HG02973 (cell line): ENCODE measurements around the gene KCTD4.

Source experiments
- ATAC-seq: cut with Tn5 transposase; IDR thresholded peaks from one replicate; pipeline ENCODE4 v1.9.1; 2021; ENCODE audit warnings: moderate library complexity; ENCODE audit not compliant: unreplicated experiment

The KCTD4 gene

DNA sequence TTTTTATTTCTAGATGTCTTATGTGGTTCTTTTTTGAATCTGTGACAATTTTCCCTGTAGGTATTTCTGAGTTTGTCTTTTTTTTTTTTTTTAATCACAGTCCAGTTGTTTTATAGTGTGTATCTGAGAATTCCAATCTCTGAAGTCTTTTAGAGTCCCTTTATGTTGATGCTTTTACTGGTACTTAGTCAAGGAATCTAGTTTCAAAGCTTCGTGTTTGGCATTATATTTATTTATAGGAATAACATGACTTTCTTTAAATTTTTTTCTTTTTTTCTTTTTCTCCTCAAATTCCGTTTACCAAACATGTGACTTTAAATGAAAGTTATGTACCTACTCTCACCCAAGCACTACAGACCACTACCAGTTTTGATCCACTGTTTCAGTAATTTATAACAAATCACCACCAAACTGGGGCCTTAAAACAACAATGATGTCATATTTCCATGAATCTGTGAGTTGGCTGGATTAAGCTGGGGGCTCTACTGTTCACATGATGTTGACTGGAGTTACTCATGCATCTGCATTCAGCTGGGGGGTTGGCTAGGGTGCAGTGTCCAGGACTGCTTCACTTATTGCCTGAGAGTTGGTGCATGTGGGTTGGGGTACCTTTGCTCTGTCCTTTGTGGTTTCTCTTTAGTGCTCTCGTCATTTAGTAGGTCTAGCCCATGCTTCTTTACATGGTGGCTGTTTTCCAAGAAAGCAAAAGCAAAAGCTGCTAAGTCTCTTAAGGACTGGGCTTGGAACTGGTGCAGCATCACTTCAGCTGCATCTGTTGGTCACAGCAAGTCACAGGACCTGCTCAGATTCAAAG is 22.3 kb downstream of the KCTD4 start:
- no peak for ATAC-seq

DNA sequence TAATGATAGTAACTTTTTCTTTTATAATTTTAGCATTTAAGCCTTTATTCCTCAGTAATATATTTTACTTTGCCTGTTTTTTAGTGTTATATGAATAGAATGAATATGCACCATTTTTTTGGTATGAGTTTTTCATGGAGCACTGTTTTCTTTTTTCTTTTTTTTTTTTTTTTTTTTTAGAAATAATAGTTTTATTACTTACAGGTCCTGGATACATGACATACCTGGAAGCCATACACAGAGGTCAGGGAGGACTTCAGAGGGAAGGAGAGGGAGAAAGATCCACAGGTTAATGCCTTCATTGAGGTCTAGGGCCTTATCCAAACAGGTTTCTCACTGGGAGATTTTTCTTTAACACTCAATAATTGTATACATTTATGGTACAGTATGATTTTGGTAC is 26.4 kb downstream of the KCTD4 start:
- no peak for ATAC-seq

DNA sequence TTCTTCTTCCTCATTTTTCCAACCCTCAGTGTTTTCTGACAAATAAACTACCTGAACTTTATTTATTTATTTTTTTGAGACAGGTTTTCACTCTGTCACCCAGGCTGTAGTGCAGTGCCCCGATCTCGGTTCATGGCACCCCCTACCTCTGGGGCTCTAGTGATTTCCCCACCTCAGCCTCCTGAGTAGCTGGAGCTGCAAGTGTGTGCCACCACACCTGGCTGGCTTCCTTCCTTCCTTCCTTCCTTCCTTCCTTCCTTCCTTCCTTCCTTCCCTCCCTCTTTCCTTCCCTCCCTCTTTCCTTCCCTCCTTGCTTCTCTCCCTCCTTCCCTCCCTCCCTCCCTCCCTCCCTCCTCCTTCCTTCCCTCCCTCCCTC is 32.3 kb downstream of the KCTD4 start:
- no peak for ATAC-seq

DNA sequence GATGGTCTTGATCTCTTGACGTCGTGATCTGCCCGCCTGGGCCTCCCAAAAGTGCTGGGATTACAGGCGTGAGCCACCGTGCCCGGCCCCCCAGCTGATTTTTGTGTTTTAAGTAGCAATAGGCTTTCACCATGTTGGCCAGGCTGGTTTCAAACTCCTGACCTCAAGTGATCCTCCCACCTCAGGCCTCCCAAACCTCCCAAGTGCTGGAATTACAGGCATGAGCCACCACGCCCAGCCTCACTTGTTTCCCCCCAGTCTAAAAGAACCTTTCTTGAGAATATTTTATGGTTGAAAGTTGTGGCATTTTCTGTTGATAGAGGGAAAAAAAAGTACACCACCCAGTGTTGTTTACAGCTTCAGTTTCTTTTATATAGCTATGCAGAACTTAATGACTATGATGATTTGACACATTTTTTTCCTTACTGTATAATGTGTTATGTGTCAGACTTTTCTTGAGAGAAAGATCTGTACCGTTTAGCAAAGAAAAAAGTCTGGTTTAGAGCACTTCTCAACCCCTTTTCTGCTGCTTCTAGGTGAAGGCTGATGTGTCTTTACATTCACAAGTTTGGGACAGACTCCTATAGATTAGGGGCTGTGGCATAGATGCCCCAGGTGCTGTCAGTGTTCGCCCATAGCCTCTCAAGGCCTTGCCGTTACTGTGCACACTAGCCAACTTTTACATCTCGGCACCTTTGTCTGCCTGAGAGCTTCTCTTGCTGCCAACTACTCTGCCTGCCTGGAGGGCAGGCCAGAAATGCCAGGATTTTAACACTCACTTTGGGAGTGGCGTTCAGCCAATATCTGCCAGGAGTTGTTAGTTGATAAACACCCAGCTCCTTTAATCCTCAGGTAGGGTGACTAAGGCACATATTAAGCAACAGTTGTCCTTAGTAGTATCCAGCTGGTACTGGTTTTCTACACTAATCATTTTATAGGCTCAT is 33.0 kb downstream of the KCTD4 start:
- no peak for ATAC-seq

DNA sequence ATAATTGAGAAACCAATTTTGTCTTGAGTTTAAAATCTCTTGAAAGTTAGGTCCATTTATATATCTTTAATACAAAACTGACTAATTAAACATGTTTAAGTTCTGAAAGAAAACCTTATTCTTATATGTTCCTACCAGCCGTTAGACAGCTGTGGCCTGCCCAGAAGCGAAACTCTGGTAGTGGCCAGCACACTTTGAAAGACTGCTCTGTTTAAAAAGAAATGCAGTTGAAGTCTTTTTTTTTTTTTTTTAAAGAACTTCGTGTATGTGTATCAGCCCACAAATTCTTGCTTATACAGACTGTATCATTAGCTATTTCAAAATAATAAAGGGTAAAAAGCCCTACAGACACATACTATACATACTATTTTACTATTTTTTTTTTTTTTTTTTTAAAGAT is 34.0 kb downstream of the KCTD4 start:
- ATAC-seq, result no peak

DNA sequence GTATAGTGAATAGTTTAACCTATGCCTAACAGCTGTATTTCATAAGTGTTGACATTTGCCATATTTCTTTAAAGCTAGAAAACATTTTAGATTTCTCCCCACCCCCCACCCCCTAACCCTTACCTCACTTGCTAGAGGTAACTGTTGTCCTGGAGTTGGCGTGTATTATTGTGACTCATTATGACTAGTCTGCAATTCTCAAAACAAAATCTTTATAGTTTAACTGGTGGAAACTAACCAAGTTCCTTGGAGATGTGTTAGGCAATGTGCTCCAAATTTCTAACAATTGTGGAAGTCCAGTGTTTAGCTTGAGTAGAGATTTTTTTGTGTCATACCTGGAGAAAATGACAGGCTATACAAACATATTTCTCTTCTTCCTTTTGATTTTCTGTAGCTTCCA is 38.0 kb downstream of the KCTD4 start:
- no peak for ATAC-seq

DNA sequence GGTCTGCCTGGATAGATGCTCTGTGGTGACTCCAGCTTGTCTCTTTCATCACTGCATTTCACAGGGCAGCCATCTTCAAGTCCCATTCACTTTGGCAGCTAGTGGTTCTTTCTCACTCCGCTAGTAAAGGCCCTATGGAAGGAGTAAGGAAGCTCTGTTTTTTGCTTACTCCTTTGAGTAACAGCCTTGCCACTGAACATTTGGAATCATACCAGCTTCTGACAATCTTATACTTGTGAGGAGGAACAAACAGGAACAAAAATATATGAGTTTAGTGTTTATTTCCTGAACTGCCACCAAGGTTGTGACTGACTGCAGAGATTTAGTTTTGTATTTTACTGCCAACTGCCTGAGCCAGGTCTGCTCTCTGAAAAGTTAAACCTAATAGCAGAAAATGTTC is 38.7 kb downstream of the KCTD4 start:
- no peak for ATAC-seq

DNA sequence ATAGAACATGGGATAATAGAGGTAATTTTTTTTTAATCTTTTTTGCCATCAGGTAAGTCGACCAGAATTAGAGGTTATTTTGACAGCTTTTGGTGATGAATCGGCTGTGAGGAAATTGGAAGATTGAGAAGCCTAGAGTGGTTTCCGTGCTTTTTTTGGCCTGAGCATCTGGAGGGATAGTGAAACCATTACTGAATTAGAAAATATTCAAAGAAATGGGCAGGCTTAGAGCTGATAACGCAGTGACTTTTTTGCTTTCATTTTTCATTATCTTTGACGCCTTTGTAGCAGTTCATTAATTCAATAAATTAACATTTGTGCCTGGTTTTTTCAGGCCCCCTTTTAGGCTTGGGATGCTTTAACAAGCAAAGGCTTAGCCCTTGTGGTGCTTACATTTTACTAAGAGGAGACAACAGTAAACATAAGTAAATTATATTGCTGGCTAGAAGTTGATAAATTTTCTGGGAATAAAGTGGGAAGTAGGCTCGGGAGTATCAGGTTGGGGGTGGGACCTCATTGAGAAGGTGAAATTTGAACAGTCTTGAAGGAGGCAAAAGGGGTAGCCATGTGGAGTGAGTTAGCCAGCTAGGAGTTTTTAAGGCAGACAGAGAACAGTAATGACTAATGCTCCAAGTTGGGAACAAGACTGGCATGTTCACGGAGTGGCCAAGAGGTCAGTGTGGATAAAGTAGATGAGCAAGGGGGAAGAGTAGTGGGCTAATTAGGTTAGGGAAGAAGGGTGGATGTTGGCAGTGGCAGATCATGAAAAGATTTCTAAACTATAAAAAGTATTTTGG is 44.1 kb downstream of the KCTD4 start:
- no peak for ATAC-seq

DNA sequence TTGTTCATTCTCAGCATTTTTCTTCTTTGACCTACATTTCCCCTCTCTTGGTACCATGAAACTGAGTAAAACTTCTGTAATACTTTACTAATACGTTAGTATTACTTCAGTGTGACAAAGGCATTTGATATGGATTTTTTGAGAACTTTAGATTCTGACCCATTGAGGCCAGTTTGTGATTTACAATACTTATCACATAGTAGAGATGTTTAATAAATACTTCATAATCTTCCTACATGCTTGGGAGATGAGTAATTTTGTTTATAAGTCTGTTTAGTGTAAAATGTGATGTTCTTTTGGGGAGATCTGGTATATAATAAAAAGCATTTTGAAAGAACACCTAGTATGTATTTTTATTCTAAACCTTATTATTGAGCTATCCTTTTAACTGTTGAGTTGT is 50.9 kb downstream of the KCTD4 start:
- no peak for ATAC-seq

DNA sequence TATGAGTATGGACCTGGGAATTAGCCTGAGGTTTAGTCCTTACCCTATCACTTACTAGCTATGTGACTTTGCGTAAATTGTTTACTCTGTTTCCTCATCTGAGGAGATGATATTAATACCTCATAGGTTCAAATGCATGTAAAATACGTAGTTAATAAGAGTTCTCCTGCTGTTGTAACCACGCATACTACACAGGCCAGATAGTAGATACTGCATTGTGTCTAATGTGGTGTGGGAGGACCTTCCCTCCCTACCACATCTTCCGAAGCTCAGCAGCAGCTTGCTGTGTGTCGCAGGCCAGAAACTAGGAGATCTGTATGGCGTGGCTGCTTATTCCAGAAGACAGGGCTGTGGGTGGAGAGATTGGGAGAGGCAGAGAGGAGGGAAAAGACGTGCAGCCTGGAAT is 57.5 kb downstream of the KCTD4 start:
- no peak for ATAC-seq
